ENCODE measurements around the gene CMTM7. TPM values are rescaled to one million over a fixed set of nuclear protein-coding genes. Genes with fewer than 3 reads are reported as not detected.

The CMTM7 gene
- total RNA-seq, 4 donors from 2014 or later: 14.8 to 24.7 (median 22.0) TPM

GRCh38 chr3:32493437-32494414 lies 102.1 kb downstream of the CMTM7 start:
- H3K9me3 ChIP-seq: no peaks in the 10 kb centered on the region
- no peak overlapping the region for H3K4me3 ChIP-seq (replicated peaks in 1 of 3)
- TF ChIP-seq POLR2A (IDR thresholded peaks at IDR 0.05) (no peak), CTCF (IDR thresholded peaks at IDR 0.05) (no peak)
- H3K4me1 ChIP-seq: peaks cover 4 to 7% of the 10 kb centered on the region in 2 donors
- intact Hi-C loops (cut with DNase I): no loop called here
- WGBS, 2 donors: 76 to 89% methylated on average over 3 of the region's 3 CpGs
- H3K36me3 ChIP-seq: no peaks in the 10 kb centered on the region
- no peak overlapping the region for H3K27ac ChIP-seq
- DNase-seq: no peak
- H3K27me3 ChIP-seq: no peaks in the 10 kb centered on the region

GRCh38 chr3:32495085-32495484 lies 103.4 kb downstream of the CMTM7 start:
- no peaks in the 10 kb centered on the region for H3K9me3 ChIP-seq
- no peaks in the 10 kb centered on the region for H3K27me3 ChIP-seq
- H3K36me3 ChIP-seq: no peaks in the 10 kb centered on the region
- peaks cover 0 to 4% of the 10 kb centered on the region in 2 donors for H3K4me1 ChIP-seq
- intact Hi-C loops (cut with DNase I): no loop called here
- H3K27ac ChIP-seq: no peak overlapping the region
- DNase-seq: no peak
- TF ChIP-seq POLR2A (IDR thresholded peaks at IDR 0.05) (no peak), CTCF (IDR thresholded peaks at IDR 0.05) (no peak)
- H3K4me3 ChIP-seq (replicated peaks in 1 of 3): no peak overlapping the region

GRCh38 chr3:32495609-32496008 lies 104.0 kb downstream of the CMTM7 start:
- H3K4me3 ChIP-seq (replicated peaks in 1 of 3): no peak overlapping the region
- no peaks in the 10 kb centered on the region for H3K9me3 ChIP-seq
- no peak for DNase-seq
- H3K27me3 ChIP-seq: no peaks in the 10 kb centered on the region
- H3K4me1 ChIP-seq: peaks cover 0 to 4% of the 10 kb centered on the region in 2 donors
- intact Hi-C loops (cut with DNase I): no loop called here
- no peak for TF ChIP-seq POLR2A (IDR thresholded peaks at IDR 0.05)
- no peak for TF ChIP-seq CTCF (IDR thresholded peaks at IDR 0.05)
- H3K36me3 ChIP-seq: no peaks in the 10 kb centered on the region
- 97 to 100% methylated on average over 1 to 2 of the region's 2 CpGs for WGBS, 2 donors
- no peak overlapping the region for H3K27ac ChIP-seq

- 93 to 95% methylated on average over 3 of the region's 3 CpGs for WGBS, 2 donors
- Histone ChIP-seq H3K27me3 (no peaks in the 10 kb centered on the region), H3K4me3 (replicated peaks in 1 of 3) (no peak overlapping the region), H3K9me3 (no peaks in the 10 kb centered on the region), H3K4me1 (peaks cover 0 to 11% of the 10 kb centered on the region in 2 donors), H3K27ac (no peak overlapping the region), H3K36me3 (no peaks in the 10 kb centered on the region)
- DNase-seq: no peak
- no peak for TF ChIP-seq POLR2A (IDR thresholded peaks at IDR 0.05)
- no peak for TF ChIP-seq CTCF (IDR thresholded peaks at IDR 0.05)
- intact Hi-C loops (cut with DNase I): no loop called here
Observed at GRCh38 chr3:32498252-32498651, 106.6 kb downstream of the CMTM7 start.

GRCh38 chr3:32498992-32499391 lies 107.3 kb downstream of the CMTM7 start:
- H3K27ac ChIP-seq: no peak overlapping the region

More at GRCh38 chr3:32498992-32499391, 107.3 kb downstream of the CMTM7 start:
- DNase-seq: no peak
- intact Hi-C loops (cut with DNase I): no loop called here
- TF ChIP-seq POLR2A (IDR thresholded peaks at IDR 0.05): no peak
- TF ChIP-seq CTCF (IDR thresholded peaks at IDR 0.05): no peak
- Histone ChIP-seq H3K36me3 (no peaks in the 10 kb centered on the region), H3K9me3 (no peaks in the 10 kb centered on the region), H3K4me1 (peaks cover 0 to 11% of the 10 kb centered on the region in 2 donors), H3K4me3 (replicated peaks in 1 of 3) (no peak overlapping the region), H3K27me3 (no peaks in the 10 kb centered on the region)
- 96 to 97% methylated on average over 3 of the region's 3 CpGs for WGBS, 2 donors

All from thyroid gland (tissue), 4 donors.